ENCODE data around the gene PTPN21. TPM values are rescaled to one million over a fixed set of nuclear protein-coding genes. Genes with fewer than 3 reads are reported as not detected.

The PTPN21 gene
- polyA plus RNA-seq, 1 experiment: 16.0 TPM

DNA sequence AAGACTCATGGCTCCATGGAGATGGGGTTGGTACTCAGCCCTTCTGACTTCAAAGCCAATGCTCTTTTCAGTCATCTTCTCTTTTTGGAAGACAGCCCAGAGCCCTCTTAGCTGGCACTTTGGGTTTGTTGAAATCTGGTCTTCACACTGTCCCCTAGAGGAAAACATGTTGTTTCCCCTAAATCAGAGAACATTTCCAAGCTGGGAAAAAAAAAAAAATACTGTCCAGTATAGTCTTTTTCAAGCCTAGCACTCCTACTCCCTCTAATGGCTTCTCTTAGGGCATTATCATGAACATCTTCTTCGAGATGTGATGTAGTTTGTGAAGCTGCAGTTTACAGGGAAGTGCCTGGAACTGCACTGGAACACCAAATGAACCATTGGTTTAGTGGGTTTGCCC is 5.0 kb upstream of the PTPN21 start:
- Histone ChIP-seq H3K4me3 (ENCODE audit: low read depth, low read length) (no peak overlapping the region), H3K27ac (ENCODE audit: low read depth, low read length) (no peak overlapping the region), H3K9me3 (ENCODE audit: control insufficient read depth, insufficient read depth, low read length) (no peaks in the 10 kb centered on the region; the same call in 1 of the 2 replicates), H3K27me3 (ENCODE audit: control insufficient read depth, insufficient read depth, low read length) (no peaks in the 10 kb centered on the region)
- ChIA-PET POLR2A (no interaction called here), CTCF (interaction anchor here (0.8 to 3.4 kb wide), 13 partner anchors 15 to 614 kb away, joined by 3 to 42 read pairs (median 3); no protein-coding TSS in a partner anchor)
- peak; percentile 38 for DNase-seq (ENCODE audit: low read depth, low spot score)
- TF ChIP-seq, protein P1, sequence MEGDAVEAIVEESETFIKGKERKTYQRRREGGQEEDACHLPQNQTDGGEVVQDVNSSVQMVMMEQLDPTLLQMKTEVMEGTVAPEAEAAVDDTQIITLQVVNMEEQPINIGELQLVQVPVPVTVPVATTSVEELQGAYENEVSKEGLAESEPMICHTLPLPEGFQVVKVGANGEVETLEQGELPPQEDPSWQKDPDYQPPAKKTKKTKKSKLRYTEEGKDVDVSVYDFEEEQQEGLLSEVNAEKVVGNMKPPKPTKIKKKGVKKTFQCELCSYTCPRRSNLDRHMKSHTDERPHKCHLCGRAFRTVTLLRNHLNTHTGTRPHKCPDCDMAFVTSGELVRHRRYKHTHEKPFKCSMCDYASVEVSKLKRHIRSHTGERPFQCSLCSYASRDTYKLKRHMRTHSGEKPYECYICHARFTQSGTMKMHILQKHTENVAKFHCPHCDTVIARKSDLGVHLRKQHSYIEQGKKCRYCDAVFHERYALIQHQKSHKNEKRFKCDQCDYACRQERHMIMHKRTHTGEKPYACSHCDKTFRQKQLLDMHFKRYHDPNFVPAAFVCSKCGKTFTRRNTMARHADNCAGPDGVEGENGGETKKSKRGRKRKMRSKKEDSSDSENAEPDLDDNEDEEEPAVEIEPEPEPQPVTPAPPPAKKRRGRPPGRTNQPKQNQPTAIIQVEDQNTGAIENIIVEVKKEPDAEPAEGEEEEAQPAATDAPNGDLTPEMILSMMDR (IDR thresholded peaks at IDR 0.05; ENCODE audit: low read depth, low read length): peak; percentile 70

DNA sequence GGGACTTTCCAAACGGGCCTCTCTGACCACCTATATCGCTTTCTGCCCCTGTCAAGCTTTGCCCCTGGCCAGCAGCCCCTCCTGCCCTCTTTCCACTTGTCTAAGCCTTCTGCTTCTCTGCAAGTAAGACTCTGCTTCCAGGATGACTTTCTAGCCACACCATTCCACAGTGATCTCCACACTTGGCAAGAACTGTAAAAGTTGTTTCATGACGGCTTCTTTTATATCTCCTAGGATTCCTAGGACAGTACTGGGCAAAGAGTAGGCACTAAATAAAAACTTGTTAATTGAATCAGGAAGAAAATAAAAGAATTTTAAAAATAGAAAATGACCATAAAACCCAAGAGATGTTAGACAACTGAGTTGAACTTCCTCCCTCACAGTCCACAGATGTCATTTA is 1.8 kb upstream of the PTPN21 start:
- no peak overlapping the region for H3K27ac ChIP-seq (ENCODE audit: low read depth, low read length)
- TF ChIP-seq, protein P1 (IDR thresholded peaks at IDR 0.05; ENCODE audit: low read depth, low read length): no peak
- ChIA-PET POLR2A (no interaction called here), CTCF (no interaction called here)
- no peaks in the 10 kb centered on the region; the same call in 1 of the 2 replicates for H3K9me3 ChIP-seq (ENCODE audit: control insufficient read depth, insufficient read depth, low read length)
- no peaks in the 10 kb centered on the region for H3K27me3 ChIP-seq (ENCODE audit: control insufficient read depth, insufficient read depth, low read length)
- H3K4me3 ChIP-seq (ENCODE audit: low read depth, low read length): no peak overlapping the region
- no peak for DNase-seq (ENCODE audit: low read depth, low spot score)

DNA sequence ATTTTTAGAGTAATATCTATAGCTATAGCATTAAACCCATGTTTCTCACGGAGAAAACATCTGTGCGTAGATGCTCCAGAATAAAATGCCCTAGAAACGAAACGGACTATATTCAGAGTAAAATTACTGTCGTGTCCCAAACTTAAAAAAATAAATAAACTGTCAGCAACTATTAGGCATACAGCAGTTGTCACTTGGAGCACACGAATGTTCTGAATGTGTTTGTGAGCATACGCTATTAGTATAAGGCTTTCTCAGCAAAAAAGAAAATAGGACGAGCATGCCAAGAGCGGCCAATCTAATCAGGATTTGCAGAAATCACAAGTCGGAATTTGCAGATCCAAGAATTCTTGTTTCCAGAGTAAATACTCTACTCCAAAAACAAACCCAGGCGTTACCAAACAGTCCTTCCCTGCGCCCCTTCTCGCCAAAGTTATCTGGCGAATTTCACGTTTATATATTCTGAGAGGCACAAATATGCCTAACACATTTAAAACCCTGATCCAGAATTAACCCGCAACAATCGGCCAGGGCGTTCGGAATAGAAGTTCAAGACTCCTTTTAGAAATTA is 836 bp downstream of the PTPN21 start:
- no peak for DNase-seq (ENCODE audit: low read depth, low spot score)
- no peaks in the 10 kb centered on the region for H3K27me3 ChIP-seq (ENCODE audit: control insufficient read depth, insufficient read depth, low read length)
- ChIA-PET CTCF (interaction anchor here (0.7 to 2.5 kb wide), 2 partner anchors 13 to 365 kb away, joined by 4 to 11 read pairs; no protein-coding TSS in a partner anchor), POLR2A (interaction anchor here (1.0 kb wide), 1 partner anchor 9 kb away, joined by 3 read pairs; no protein-coding TSS in a partner anchor)
- no peak overlapping the region for H3K27ac ChIP-seq (ENCODE audit: low read depth, low read length)
- H3K4me3 ChIP-seq (ENCODE audit: low read depth, low read length): peak overlapping the region; percentile 76
- TF ChIP-seq, protein P1 (IDR thresholded peaks at IDR 0.05; ENCODE audit: low read depth, low read length): no peak
- H3K9me3 ChIP-seq (ENCODE audit: control insufficient read depth, insufficient read depth, low read length): no peaks in the 10 kb centered on the region; the same call in 1 of the 2 replicates

DNA sequence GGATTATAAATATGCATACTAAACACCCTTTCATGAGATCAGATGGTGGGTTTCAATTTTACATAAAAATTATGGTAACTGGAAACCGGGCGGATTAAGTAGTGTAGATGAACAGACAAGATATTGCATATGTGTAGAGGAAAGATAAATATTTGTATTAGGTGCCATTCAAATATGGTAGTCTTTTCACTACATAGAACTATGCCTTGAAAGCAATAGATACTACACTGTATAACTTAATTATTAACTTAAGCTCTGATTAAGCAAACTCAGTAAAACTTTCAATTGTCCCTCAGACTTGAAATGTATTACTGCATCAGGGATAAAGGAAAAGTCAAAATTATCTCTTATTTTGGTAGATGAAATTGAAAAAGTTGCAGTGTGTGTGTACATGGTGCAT is 1.9 kb downstream of the PTPN21 start:
- ChIA-PET POLR2A (interaction anchor here (1.0 kb wide), 1 partner anchor 11 kb away, joined by 3 read pairs; no protein-coding TSS in a partner anchor), CTCF (interaction anchor here (1.7 to 2.5 kb wide), 3 partner anchors 59 to 608 kb away, joined by 4 to 11 read pairs (median 6); no protein-coding TSS in a partner anchor)
- TF ChIP-seq, protein P1 (IDR thresholded peaks at IDR 0.05; ENCODE audit: low read depth, low read length): no peak
- Histone ChIP-seq H3K27me3 (ENCODE audit: control insufficient read depth, insufficient read depth, low read length) (no peaks in the 10 kb centered on the region), H3K27ac (ENCODE audit: low read depth, low read length) (no peak overlapping the region), H3K4me3 (ENCODE audit: low read depth, low read length) (peak overlapping the region; percentile 76), H3K9me3 (ENCODE audit: control insufficient read depth, insufficient read depth, low read length) (no peaks in the 10 kb centered on the region; the same call in 1 of the 2 replicates)
- DNase-seq (ENCODE audit: low read depth, low spot score): no peak

DNA sequence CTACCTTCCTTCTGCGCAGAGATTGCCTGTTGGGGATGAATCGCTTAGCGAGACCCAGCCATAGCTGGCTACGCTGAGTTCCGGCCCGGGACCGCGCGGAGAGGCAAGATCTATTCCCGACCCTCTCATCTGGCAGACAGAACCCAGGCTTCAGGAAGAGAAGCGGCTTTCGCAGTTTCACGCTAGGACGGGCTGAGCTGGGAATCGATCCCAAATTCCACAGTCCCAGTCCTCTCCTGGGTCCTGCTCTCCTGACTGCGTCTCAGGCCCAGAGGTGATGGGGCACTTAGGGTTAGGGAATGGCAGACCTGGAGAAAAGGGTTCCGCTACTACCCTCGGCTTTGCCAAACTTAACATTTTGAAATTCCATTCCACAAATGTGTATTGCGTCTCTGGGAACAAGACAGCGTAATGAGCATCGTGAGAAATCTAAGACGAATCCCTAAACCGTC is 2.8 kb downstream of the PTPN21 start:
- H3K4me3 ChIP-seq (ENCODE audit: low read depth, low read length): peak overlapping the region; percentile 76
- ChIA-PET CTCF (interaction anchor here (0.8 to 2.5 kb wide), 4 partner anchors 13 to 608 kb away, joined by 4 to 11 read pairs (median 6); no protein-coding TSS in a partner anchor), POLR2A (no interaction called here)
- no peak for DNase-seq (ENCODE audit: low read depth, low spot score)
- H3K9me3 ChIP-seq (ENCODE audit: control insufficient read depth, insufficient read depth, low read length): no peaks in the 10 kb centered on the region; the same call in 1 of the 2 replicates
- H3K27me3 ChIP-seq (ENCODE audit: control insufficient read depth, insufficient read depth, low read length): no peaks in the 10 kb centered on the region
- TF ChIP-seq, protein P1 (IDR thresholded peaks at IDR 0.05; ENCODE audit: low read depth, low read length): no peak
- peak overlapping the region; percentile 52 for H3K27ac ChIP-seq (ENCODE audit: low read depth, low read length)
